Mucosa of gallbladder (tissue), 1 donor: ENCODE measurements around the gene MALT1. TPM values are rescaled to one million over a fixed set of nuclear protein-coding genes. Genes with fewer than 3 reads are reported as not detected.
"Not testable (repeated sequence)": the region's sequence is repeated elsewhere in the genome, so short reads cannot be mapped to it uniquely, and the experiment has no call there.

Experiments used
- DNase-seq: peaks from one replicate; pipeline ENCODE4 v3.0.0-alpha.2; 2020; ENCODE audit warnings: low spot score
- total RNA-seq: library from RNA; stranded (reverse); gene quantifications from one replicate; pipeline ENCODE4 v1.2.1, GENCODE V29; 2021
- donor health status: DM: no; HTN: no; CAD: no.

The MALT1 gene
- total RNA-seq, 1 donor from 2014 or later: 20.8 TPM

DNA sequence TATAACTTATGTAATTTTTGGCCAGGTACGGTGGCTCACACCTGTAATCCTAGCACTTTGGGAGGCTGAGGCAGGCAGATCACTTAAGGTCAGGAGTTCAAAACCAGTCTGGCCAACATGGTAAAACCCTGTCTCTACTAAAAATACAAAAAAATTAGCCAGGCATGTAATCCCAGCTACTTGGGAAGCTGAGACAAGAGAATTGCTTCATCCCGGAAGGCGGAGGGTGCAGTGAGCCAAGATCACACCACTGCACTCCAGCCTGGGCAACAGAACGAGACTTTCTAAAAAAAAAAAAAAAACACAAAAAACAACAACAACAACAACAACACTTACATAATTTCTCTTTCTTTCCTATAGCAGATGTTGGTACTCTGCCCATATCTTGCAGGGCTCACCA lies 105.3 kb downstream of the MALT1 start:
- not testable (repeated sequence) for DNase-seq

DNA sequence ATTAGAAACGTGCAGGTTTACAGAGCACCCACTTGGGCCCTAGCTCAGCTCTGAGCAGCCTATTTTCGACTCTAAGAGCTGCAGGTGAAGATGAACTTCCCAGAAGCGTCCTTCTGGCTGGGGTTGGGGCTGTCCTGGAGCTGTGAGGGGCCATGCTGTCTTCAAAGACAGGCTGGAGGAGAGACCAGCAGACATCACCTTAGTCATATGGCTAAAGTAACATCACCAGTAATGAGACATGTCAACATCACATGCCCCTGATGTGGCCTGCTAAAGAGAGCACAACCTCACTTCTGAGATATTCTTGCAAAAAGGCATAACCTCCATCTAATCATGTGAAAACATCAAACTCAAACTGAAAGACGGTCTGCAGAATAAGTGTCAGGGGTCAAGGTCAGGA lies 106.2 kb downstream of the MALT1 start:
- DNase-seq: no peak

DNA sequence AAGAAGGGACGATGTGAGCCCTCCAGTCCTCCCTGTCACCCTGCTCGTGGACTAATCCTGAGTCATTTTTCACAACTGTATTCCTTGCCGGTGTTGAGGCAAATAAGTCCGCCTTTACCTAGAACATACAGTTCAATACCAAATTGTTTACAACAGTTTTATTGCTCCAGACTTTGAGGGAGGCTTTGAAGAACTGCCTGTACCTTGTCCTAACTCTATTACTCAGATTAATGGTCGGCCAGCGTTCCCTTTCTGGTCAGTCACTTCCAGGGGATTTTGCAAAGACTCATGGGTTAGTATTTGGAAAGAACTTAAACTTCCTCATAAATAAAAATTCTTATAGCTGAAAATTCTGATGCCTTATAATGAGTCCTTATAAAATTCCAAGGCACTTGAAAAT lies 108.3 kb downstream of the MALT1 start:
- no peak for DNase-seq

- no peak for DNase-seq
Measured at GRCh38 chr18:58780045-58780444, 108.8 kb downstream of the MALT1 start.

- peak; percentile 85 for DNase-seq
Measured at GRCh38 chr18:58781627-58782194, 110.4 kb downstream of the MALT1 start.

GRCh38 chr18:58784601-58785137 lies 113.4 kb downstream of the MALT1 start:
- DNase-seq: no peak

DNA sequence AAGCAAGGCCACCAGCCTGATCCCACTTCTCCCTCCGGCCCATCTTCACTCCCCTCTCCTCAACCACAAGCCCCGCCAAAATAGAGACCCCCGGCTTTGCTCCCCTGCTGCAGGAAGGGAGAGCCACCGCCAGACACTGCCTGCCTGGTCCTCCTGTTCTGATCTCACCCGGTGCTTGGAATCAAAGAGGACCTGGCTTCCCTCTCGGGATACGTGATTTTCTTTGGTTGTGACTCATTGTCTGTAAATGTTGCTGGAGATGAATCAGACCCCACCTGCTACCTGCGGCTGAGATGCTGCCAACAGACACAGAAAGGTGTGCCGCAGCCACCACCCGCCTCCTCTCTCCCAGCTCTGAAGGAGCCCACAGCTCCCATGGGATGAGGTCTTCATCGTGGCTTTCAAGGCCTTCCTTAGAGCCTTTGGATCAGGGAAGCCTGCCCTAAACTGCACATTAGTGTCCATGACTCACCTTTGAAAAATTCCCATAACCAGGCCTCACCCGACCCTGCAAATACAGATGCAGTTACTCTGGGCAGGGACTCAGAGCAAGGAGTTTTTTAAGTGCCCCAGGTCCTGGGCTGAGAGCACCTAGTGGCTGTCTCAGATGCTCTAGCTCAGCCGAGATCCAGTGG lies 114.0 kb downstream of the MALT1 start:
- DNase-seq: peak; percentile 78

- DNase-seq: no peak
Measured at GRCh38 chr18:58785870-58786269, 114.6 kb downstream of the MALT1 start.

DNA sequence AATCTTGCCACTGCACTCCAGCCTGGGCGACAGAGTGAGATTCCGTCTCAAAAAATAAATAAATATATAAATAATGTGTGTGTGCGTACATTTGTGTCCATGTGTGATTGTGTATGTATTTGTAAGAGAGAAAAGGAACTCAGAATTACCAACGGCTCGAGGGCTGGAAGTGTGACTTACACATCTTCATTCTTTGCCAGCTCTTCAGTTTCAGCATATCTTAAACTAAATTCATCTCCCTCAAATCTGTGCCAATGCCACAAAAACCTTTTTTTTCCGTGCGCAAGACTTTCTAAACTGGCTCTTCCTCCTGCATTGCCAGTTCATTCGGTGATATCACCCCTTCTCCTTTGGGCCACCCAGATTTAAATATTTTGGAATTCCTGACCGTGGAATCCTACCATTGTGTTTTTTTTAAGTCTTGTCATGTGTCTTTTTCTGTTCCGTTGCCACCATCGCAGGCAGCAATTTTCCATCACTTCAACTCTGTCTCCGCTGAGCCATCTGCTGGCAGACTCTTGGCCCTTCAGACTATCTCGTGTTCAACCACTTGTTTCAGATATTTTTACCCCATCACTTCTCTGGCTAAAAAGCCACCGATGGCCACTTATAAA lies 116.4 kb downstream of the MALT1 start:
- no peak for DNase-seq

GRCh38 chr18:58788470-58788869 lies 117.2 kb downstream of the MALT1 start:
- no peak for DNase-seq

GRCh38 chr18:58788971-58789875 lies 118.0 kb downstream of the MALT1 start:
- peak; percentile 69 for DNase-seq

- DNase-seq: peak; percentile 21
Measured at GRCh38 chr18:58789876-58790240, 118.6 kb downstream of the MALT1 start.

GRCh38 chr18:58792086-58792485 lies 120.8 kb downstream of the MALT1 start:
- no peak for DNase-seq

- no peak for DNase-seq
Measured at GRCh38 chr18:58793361-58793760, 122.1 kb downstream of the MALT1 start.

GRCh38 chr18:58796220-58796619 lies 125.0 kb downstream of the MALT1 start:
- no peak for DNase-seq

DNA sequence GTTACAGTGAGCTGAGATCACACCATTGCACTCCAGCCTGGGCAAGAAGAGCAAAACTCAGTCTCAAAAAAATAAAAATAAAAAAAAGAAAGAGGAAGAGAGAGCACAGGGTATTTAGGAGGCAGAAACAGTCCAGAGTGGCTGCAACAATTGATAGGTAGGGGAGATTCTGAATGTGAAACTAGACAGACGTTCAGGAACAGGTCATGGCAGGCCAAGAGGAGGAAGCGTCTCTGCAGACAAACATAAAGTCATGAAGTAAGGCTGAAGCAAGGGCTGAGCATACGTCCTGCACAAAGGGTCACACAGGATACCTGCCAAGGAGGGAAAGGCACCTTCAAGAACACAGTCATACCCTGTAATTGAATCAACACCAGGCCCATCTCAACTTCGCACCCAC lies 129.3 kb downstream of the MALT1 start:
- DNase-seq: no peak

DNA sequence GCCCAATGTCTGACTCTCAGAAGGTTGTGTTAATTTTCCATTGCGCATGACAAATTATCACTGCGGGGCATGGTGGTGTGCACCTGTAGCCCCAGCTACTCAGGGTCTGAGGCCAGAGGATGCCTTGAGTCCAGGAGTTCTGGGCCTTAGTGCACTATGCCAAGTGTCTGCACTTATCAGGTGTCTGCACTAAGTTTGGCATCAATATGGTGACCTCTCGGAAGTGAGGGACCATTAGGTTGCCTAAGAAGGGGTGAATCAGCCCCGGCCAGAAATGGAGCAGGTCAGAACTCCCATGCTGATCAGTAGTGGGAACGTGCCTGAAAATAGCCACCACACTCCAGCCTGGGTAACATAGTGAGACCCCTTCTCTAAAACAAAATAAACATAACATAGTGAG lies 131.7 kb downstream of the MALT1 start:
- no peak for DNase-seq

DNA sequence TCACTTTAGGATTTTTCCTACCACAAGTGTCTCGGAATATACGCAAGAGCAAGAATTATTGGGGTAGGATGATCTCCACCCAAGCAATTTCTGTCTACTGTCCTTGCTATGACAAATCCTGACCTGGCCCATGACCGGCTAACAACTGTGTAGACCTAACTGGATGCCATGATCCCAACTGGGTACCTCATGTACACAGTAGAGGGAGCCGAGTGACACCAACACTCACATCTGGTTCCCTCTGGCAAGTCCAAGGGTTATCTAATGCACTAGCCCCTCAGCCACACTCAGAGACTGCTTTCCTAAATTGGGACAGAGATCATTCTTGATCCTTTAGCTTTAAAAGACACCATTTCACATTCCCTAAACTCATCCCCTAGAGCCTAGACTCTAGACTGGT lies 132.7 kb downstream of the MALT1 start:
- DNase-seq: no peak
